T-cell (primary cell): Measurements from ENCODE around the gene ZNF845. TPM values are rescaled to one million over a fixed set of nuclear protein-coding genes. Genes with fewer than 3 reads are reported as not detected.
"Not testable (repeated sequence)": the region's sequence is repeated elsewhere in the genome, so short reads cannot be mapped to it uniquely, and the experiment has no call there.

Source experiments
- ATAC-seq, 4 experiments: fragments of 200-7000 bp in 3 of 4; fragments of 150-1000 bp in 1 of 4; cut with Tn5 transposase; replicated peaks in 1 of 4; 1 replicate in 3 of 4; 2 replicates in 1 of 4; pipeline ENCODE4 v1.10.0; 2021; ENCODE audit warnings: moderate library complexity in 3 of 4, mild to moderate bottlenecking in 2 of 4, moderate number of reproducible peaks in 1 of 4
- CTCF ChIA-PET, 2 donors: fragments of 300-600 bp; sonication (Branson Sonifier 250); formaldehyde crosslinking; loops; one replicate each; lab custom pipeline; 2022; ENCODE audit warnings: antibody characterized with exemption in 2 of 2; lab: Charles Lee
- POLR2A ChIA-PET, 2 donors: fragments of 300-600 bp; sonication (Branson Sonifier 250); formaldehyde crosslinking; loops; one replicate each; lab custom pipeline; 2022; ENCODE audit warnings: antibody characterized with exemption in 2 of 2; lab: Charles Lee
- DNase-seq, 35 experiments: peaks; one replicate each; pipeline versions ENCODE4 v3.0.0 to v3.0.0-alpha.2; 2013 to 2023
- H3K27ac ChIP-seq: one replicate; pipeline ENCODE4 v1.5.1; 2013; ENCODE audit warnings: low read length
- H3K27me3 ChIP-seq, 2 experiments: replicated peaks in 1 of 2; 1 replicate in 1 of 2; 2 replicates in 1 of 2; pipeline versions ENCODE4 v1.6.1 to v1.7.0; 2013; ENCODE audit warnings: low read length in 1 of 2, mixed read lengths in 1 of 2; ENCODE audit not compliant: control insufficient read depth in 2 of 2, insufficient read depth in 2 of 2; ENCODE audit errors: extremely low read depth in 1 of 2
- H3K36me3 ChIP-seq, 2 donors: 1 replicate in 1 of 2; 2 replicates in 1 of 2; pipeline versions ENCODE4 v1.6.1 to v1.7.0; 2013; ENCODE audit warnings: low read length in 1 of 2; ENCODE audit not compliant: control insufficient read depth in 2 of 2, insufficient read depth in 1 of 2; ENCODE audit errors: extremely low read depth in 1 of 2
- H3K4me1 ChIP-seq, 2 experiments: 1 replicate in 1 of 2; 2 replicates in 1 of 2; pipeline versions ENCODE4 v1.6.1 to v1.7.0; 2013; ENCODE audit warnings: low read length in 2 of 2, mixed read lengths in 1 of 2; ENCODE audit not compliant: insufficient read depth in 2 of 2, control insufficient read depth in 1 of 2; ENCODE audit errors: extremely low read depth in 1 of 2
- H3K4me3 ChIP-seq, 2 donors: 1 replicate in 1 of 2; 2 replicates in 1 of 2; pipeline versions ENCODE4 v1.5.1 to v1.7.0; 2013; ENCODE audit warnings: mild to moderate bottlenecking in 2 of 2, low read length in 1 of 2, moderate library complexity in 1 of 2; ENCODE audit not compliant: control insufficient read depth in 1 of 2; ENCODE audit errors: extremely low read depth in 1 of 2
- H3K9me3 ChIP-seq: 2 replicates; pipeline ENCODE4 v1.7.0; 2013
- H3K27ac Mint-ChIP-seq, 2 donors: one replicate each; pipeline ENCODE4 v1.8.0; 2020 to 2021; ENCODE audit warnings: mild to moderate bottlenecking in 2 of 2, mixed read lengths in 2 of 2
- H3K27me3 Mint-ChIP-seq, 2 donors: one replicate each; pipeline ENCODE4 v1.8.0; 2021 to 2022; ENCODE audit warnings: mixed read lengths in 2 of 2
- H3K36me3 Mint-ChIP-seq: one replicate; pipeline ENCODE4 v1.8.0; 2021; ENCODE audit warnings: mixed read lengths
- H3K4me1 Mint-ChIP-seq, 3 donors: one replicate each; pipeline ENCODE4 v1.8.0; 2020 to 2022; ENCODE audit warnings: mixed read lengths in 3 of 3, mild to moderate bottlenecking in 1 of 3
- H3K4me3 Mint-ChIP-seq, 3 donors: one replicate each; pipeline ENCODE4 v1.8.0; 2020 to 2022; ENCODE audit warnings: mild to moderate bottlenecking in 3 of 3, mixed read lengths in 3 of 3, moderate library complexity in 3 of 3
- H3K9me3 Mint-ChIP-seq, 3 donors: one replicate each; pipeline ENCODE4 v1.8.0; 2020 to 2022; ENCODE audit warnings: mixed read lengths in 3 of 3
- WGBS: methylation state at CpG from one replicate; pipeline ENCODE4 v1.1.5; 2013; ENCODE audit warnings: missing lambda C conversion rate; ENCODE audit not compliant: insufficient coverage; 5-methylcytosine and 5-hydroxymethylcytosine counted together
- total RNA-seq, 35 experiments: library from RNA in 6 of 35; stranded (reverse) in 6 of 35; fragments of 120-200 nt in 1 of 35; gene quantifications; one replicate each; pipeline versions ENCODE4 v1.2.1 to v1.2.4 and lab custom pipeline; 2013 to 2026

ZNF845 gene
- total RNA-seq, 5 donors from 2014 or later (not counting 1 experiment from before 2014, with no cell fraction given): 7.4 to 14.7 (median 14.4) TPM

DNA sequence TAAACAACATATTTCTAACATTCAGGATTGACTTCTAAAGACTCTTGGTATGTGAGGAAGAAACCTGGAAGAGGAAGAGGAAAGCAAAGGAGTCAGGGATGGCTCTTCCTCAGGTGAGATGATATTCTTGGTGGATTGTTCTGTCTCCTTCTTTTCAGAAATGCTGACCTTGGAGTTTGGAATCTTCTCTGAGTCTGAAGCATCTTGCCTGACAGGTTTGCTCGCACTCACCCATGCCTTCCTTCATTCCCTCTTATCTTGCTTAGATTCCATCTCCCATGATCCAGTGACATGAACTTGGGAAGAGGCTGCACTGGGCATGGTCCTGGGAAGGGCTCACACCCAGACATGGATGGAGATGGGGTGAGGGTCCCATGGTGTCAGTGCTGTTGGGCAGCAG is 64.4 kb downstream of the ZNF845 start:
- WGBS: no CpG with 5 or more reads among the region's 1 CpG
- POLR2A ChIA-PET, CTCF ChIA-PET, H3K27ac ChIP-seq, ATAC-seq, H3K4me3 Mint-ChIP-seq, H3K27me3 ChIP-seq, H3K9me3 ChIP-seq, DNase-seq, H3K4me3 ChIP-seq, H3K27ac Mint-ChIP-seq, H3K27me3 Mint-ChIP-seq: not testable (repeated sequence)
- H3K36me3 Mint-ChIP-seq: peaks cover 48% of the 10 kb centered on the region
- peaks cover 0 to 11% (median 3%) of the 10 kb centered on the region in 3 donors for H3K9me3 Mint-ChIP-seq
- Histone ChIP-seq H3K4me1 (peaks cover 3 to 15% of the 10 kb centered on the region in 2 experiments), H3K36me3 (peaks cover 10 to 42% of the 10 kb centered on the region in 2 donors)
- H3K4me1 Mint-ChIP-seq: peaks cover 34 to 36% (median 34%) of the 10 kb centered on the region in 3 donors

Other genes starting within 250 kb of the ZNF845 start
- gene ZNF160, start 230.3 kb upstream of the ZNF845 start, total RNA-seq: 10 to 100 TPM; 45.6 to 57.8 (median 54.6) TPM
- 1 to 10 TPM in 3 of 5 donors, under 1 TPM in 2; 0.20 to 1.8 (median 1.4) TPM for gene ZNF415, start 200.8 kb upstream of the ZNF845 start, total RNA-seq
- gene ZNF347, start 174.7 kb upstream of the ZNF845 start, total RNA-seq: 10 to 100 TPM in 3 of 5 donors, 1 to 10 TPM in 2; 6.0 to 14.2 (median 10.9) TPM
- 1 to 10 TPM; 2.5 to 5.3 (median 3.3) TPM for gene ZNF665, start 140.4 kb upstream of the ZNF845 start, total RNA-seq
- gene ZNF677, start 78.9 kb upstream of the ZNF845 start, total RNA-seq: 10 to 100 TPM in 4 of 5 donors, 1 to 10 TPM in 1; 8.0 to 20.1 (median 13.7) TPM
- gene VN1R2, start 75.5 kb upstream of the ZNF845 start, total RNA-seq: not detected
- gene VN1R4, start 66.0 kb upstream of the ZNF845 start, total RNA-seq: not detected
- 10 to 100 TPM; 20.1 to 27.0 (median 26.1) TPM for gene ZNF525, start 32.0 kb downstream of the ZNF845 start, total RNA-seq
- 10 to 100 TPM in 4 of 5 donors, 1 to 10 TPM in 1; 8.7 to 19.9 (median 13.9) TPM for gene ZNF765, start 61.4 kb downstream of the ZNF845 start, total RNA-seq
- gene ZNF761, start 98.2 kb downstream of the ZNF845 start, total RNA-seq: 10 to 100 TPM in 3 of 5 donors, 1 to 10 TPM in 2; 9.6 to 14.5 (median 13.0) TPM
- gene ZNF813, start 134.0 kb downstream of the ZNF845 start, total RNA-seq: 1 to 10 TPM; 4.4 to 7.6 (median 6.6) TPM
- gene ZNF331, start 204.4 kb downstream of the ZNF845 start, total RNA-seq: 100 to 1,000 TPM in 2 of 5 donors, 10 to 100 TPM in 3; 35.9 to 455 (median 48.5) TPM